Lower lobe of right lung (tissue), 2 donors: Measurements from ENCODE around the gene CYP26A1. TPM values are rescaled to one million over a fixed set of nuclear protein-coding genes. Genes with fewer than 3 reads are reported as not detected.

Experiments used
- ATAC-seq, 2 donors: fragments of 200-7000 bp; cut with Tn5 transposase; one replicate each; pipeline ENCODE4 v1.9.1; 2020 to 2022; ENCODE audit warnings: mild to moderate bottlenecking in 2 of 2, moderate library complexity in 2 of 2
- DNase-seq: peaks from one replicate; pipeline ENCODE4 v3.0.0-alpha.2; 2020
- H3K27ac ChIP-seq: fragments of 200-600 bp; one replicate; pipeline ENCODE4 v1.8.0; 2022
- H3K27me3 ChIP-seq: fragments of 200-600 bp; one replicate; pipeline ENCODE4 v1.8.0; 2022; ENCODE audit warnings: low read depth
- H3K36me3 ChIP-seq: fragments of 200-600 bp; one replicate; pipeline ENCODE4 v1.8.0; 2022; ENCODE audit warnings: mild to moderate bottlenecking
- H3K4me1 ChIP-seq: fragments of 200-600 bp; one replicate; pipeline ENCODE4 v1.8.0; 2022
- H3K4me3 ChIP-seq: fragments of 200-600 bp; one replicate; pipeline ENCODE4 v1.8.0; 2022; ENCODE audit warnings: mild to moderate bottlenecking
- H3K9me3 ChIP-seq: fragments of 200-600 bp; one replicate; pipeline ENCODE4 v1.8.0; 2022
- intact Hi-C: fragments of 100-400 bp; cut with DNase I; formaldehyde crosslinking; loops from one replicate; pipeline ENCODE4 v1.11.0; 2022
- total RNA-seq: library from RNA; stranded (reverse); fragmentation: NEBNext Ultra II Directional; extraction: Animal tissue kit (Norgen Biotek cat#: 25700); gene quantifications from one replicate; pipeline ENCODE4 v1.2.1, GENCODE V29; 2021
- TF ChIP-seq, protein P1 (sequence below): fragments of 200-600 bp; IDR thresholded peaks from one replicate; pipeline ENCODE4 v1.8.0; 2022; ENCODE audit warnings: antibody characterized with exemption, mild to moderate bottlenecking
- donor health status: DM: no; HTN: yes; CAD: no; lungs with severe emphysema.

CYP26A1 gene
- total RNA-seq, 1 donor from 2014 or later = not detected

DNA sequence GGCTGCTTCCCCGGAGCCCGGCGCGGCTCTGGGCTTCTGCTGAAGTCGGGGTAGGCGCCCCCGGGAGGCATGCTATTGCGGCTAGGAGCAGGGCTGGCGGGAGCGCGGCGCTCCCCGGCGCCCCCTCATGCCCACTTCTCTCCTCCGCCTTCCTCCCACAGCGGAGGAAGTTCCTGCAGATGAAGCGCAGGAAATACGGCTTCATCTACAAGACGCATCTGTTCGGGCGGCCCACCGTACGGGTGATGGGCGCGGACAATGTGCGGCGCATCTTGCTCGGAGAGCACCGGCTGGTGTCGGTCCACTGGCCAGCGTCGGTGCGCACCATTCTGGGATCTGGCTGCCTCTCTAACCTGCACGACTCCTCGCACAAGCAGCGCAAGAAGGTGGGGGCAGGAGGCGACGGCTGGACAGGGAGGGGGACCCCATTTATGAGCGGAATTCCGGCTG, 479 bp downstream of the CYP26A1 start:
- Histone ChIP-seq H3K4me3 (peak overlapping the region; percentile 45), H3K36me3 (no peaks in the 10 kb centered on the region)

DNA sequence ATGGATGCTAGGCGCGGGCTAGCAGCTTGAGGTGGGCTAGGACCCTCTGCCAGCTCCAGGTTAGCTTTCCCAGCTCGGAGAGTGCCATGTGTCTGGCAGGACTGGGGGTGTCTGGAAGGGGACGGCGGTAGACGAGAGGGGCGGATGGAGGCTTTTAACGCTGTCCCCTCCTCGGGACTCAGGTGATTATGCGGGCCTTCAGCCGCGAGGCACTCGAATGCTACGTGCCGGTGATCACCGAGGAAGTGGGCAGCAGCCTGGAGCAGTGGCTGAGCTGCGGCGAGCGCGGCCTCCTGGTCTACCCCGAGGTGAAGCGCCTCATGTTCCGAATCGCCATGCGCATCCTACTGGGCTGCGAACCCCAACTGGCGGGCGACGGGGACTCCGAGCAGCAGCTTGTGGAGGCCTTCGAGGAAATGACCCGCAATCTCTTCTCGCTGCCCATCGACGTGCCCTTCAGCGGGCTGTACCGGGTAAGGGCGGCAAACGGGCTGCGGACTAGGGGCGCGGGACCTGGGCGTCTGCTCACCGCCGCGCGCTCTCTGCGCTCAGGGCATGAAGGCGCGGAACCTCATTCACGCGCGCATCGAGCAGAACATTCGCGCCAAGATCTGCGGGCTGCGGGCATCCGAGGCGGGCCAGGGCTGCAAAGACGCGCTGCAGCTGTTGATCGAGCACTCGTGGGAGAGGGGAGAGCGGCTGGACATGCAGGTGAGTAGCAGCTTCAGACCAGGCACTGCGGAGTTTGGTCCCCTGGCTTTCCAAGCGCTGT, 1.1 kb downstream of the CYP26A1 start:
- Histone ChIP-seq H3K27me3 (peaks cover 72% of the 10 kb centered on the region), H3K4me1 (peaks cover 35% of the 10 kb centered on the region), H3K4me3 (peak overlapping the region; percentile 45), H3K36me3 (no peaks in the 10 kb centered on the region), H3K9me3 (no peaks in the 10 kb centered on the region), H3K27ac (no peak overlapping the region)
- TF ChIP-seq, protein P1, sequence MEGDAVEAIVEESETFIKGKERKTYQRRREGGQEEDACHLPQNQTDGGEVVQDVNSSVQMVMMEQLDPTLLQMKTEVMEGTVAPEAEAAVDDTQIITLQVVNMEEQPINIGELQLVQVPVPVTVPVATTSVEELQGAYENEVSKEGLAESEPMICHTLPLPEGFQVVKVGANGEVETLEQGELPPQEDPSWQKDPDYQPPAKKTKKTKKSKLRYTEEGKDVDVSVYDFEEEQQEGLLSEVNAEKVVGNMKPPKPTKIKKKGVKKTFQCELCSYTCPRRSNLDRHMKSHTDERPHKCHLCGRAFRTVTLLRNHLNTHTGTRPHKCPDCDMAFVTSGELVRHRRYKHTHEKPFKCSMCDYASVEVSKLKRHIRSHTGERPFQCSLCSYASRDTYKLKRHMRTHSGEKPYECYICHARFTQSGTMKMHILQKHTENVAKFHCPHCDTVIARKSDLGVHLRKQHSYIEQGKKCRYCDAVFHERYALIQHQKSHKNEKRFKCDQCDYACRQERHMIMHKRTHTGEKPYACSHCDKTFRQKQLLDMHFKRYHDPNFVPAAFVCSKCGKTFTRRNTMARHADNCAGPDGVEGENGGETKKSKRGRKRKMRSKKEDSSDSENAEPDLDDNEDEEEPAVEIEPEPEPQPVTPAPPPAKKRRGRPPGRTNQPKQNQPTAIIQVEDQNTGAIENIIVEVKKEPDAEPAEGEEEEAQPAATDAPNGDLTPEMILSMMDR = no peak
- intact Hi-C loops = no loop called here
- DNase-seq = no peak
- no peak for ATAC-seq

More for the DNA sequence above, 479 bp downstream of the CYP26A1 start:
- ATAC-seq = no peak
- H3K4me1 ChIP-seq = peaks cover 35% of the 10 kb centered on the region
- H3K9me3 ChIP-seq = no peaks in the 10 kb centered on the region
- no peak for DNase-seq
- TF ChIP-seq, protein P1 = no peak
- H3K27me3 ChIP-seq = peaks cover 72% of the 10 kb centered on the region
- intact Hi-C loops = no loop called here
- no peak overlapping the region for H3K27ac ChIP-seq

DNA sequence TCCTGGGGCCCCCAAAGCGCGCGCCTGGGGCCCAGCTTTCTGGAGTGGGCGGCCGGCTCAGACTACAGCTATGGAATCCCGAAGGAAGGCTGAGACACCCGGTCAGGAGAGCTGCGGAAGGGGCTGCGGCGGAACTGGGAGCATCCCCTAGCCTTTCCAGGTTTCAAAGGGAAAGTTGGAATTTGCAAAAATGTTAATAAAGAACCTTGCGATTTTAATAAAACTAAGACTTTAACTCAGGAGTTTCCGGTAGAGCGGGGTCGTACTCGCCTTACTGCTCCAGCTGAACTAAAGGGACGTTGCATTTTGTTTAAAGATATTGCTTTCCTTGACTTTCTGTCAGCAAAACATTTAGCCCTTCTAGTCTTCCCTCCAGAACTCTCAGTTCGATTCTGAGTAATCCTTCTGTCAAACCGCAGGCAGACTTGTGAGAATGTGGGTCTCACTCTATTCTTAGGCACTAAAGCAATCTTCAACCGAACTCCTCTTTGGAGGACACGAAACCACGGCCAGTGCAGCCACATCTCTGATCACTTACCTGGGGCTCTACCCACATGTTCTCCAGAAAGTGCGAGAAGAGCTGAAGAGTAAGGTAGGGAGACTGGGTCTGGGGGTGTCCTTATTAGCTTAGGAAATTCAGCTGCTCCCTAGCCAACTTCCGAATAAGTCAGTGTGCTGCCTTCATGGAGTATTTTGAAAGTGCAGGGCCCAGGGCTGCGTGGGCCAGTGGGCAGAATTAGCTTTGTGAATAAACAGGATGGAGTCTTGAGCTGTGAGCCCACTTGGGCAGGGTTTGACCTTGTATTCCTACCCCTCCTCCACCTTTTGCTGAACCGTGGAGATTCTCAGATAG, 1.9 kb downstream of the CYP26A1 start:
- ATAC-seq (no peak), DNase-seq (no peak)
- peaks cover 41% of the 10 kb centered on the region for H3K4me1 ChIP-seq
- TF ChIP-seq, protein P1 = no peak
- H3K4me3 ChIP-seq = no peak overlapping the region
- no peaks in the 10 kb centered on the region for H3K36me3 ChIP-seq
- peaks cover 66% of the 10 kb centered on the region for H3K27me3 ChIP-seq
- H3K27ac ChIP-seq = no peak overlapping the region
- H3K9me3 ChIP-seq = no peaks in the 10 kb centered on the region
- intact Hi-C loops = no loop called here

DNA sequence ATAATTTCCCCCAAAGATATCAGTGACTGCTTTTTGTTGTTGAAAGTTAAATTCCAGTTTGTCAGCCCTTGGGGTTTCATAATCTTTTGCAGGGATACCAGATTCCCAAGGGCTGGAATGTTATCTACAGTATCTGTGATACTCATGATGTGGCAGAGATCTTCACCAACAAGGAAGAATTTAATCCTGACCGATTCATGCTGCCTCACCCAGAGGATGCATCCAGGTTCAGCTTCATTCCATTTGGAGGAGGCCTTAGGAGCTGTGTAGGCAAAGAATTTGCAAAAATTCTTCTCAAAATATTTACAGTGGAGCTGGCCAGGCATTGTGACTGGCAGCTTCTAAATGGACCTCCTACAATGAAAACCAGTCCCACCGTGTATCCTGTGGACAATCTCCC, 3.2 kb downstream of the CYP26A1 start:
- TF ChIP-seq, protein P1 = no peak
- Histone ChIP-seq H3K27me3 (peaks cover 62% of the 10 kb centered on the region), H3K36me3 (no peaks in the 10 kb centered on the region), H3K4me1 (peaks cover 37% of the 10 kb centered on the region), H3K27ac (no peak overlapping the region), H3K9me3 (no peaks in the 10 kb centered on the region), H3K4me3 (no peak overlapping the region)
- intact Hi-C loops = no loop called here
- DNase-seq = no peak
- ATAC-seq = no peak

DNA sequence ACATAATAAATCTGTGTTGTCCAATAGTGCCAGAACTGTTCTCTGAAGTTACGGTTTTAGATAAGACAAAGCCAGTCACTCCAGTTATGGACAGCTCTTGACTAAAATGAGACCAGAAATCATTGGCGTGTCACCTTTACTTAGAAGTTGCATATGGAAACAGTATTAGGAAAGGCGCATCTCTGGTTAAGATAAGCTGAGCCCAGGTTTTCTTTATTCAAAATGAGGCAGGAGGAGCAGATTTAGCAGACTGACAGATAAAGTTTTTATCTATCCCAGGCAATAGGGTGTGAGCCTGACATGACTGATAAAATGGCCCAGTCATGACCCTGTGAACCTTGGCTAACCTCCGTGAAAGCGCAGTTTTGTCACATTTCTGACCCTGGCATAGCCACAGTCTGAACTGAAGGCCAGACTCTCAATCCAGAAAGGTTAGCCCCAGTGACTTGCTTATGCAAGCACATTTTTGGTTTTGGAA, 4.2 kb downstream of the CYP26A1 start:
- H3K9me3 ChIP-seq = no peaks in the 10 kb centered on the region
- no peaks in the 10 kb centered on the region for H3K36me3 ChIP-seq
- ATAC-seq (no peak), DNase-seq (no peak)
- H3K4me3 ChIP-seq = no peak overlapping the region
- H3K27ac ChIP-seq = no peak overlapping the region
- TF ChIP-seq, protein P1 = no peak
- intact Hi-C loops = no loop called here
- peaks cover 52% of the 10 kb centered on the region for H3K27me3 ChIP-seq
- H3K4me1 ChIP-seq = peaks cover 27% of the 10 kb centered on the region
